Activated CD4-positive, alpha-beta T cell treated with anti-CD3 and anti-CD28 coated beads for 4 hours (primary cell): ENCODE measurements around the gene NEURL2.
"Not testable (repeated sequence)": the region's sequence is repeated elsewhere in the genome, so short reads cannot be mapped to it uniquely, and the experiment has no call there.

ENCODE experiments used
- DNase-seq, 2 donors: peaks; one replicate each; pipeline ENCODE4 v3.0.0-alpha.2; 2020

Gene NEURL2

DNA sequence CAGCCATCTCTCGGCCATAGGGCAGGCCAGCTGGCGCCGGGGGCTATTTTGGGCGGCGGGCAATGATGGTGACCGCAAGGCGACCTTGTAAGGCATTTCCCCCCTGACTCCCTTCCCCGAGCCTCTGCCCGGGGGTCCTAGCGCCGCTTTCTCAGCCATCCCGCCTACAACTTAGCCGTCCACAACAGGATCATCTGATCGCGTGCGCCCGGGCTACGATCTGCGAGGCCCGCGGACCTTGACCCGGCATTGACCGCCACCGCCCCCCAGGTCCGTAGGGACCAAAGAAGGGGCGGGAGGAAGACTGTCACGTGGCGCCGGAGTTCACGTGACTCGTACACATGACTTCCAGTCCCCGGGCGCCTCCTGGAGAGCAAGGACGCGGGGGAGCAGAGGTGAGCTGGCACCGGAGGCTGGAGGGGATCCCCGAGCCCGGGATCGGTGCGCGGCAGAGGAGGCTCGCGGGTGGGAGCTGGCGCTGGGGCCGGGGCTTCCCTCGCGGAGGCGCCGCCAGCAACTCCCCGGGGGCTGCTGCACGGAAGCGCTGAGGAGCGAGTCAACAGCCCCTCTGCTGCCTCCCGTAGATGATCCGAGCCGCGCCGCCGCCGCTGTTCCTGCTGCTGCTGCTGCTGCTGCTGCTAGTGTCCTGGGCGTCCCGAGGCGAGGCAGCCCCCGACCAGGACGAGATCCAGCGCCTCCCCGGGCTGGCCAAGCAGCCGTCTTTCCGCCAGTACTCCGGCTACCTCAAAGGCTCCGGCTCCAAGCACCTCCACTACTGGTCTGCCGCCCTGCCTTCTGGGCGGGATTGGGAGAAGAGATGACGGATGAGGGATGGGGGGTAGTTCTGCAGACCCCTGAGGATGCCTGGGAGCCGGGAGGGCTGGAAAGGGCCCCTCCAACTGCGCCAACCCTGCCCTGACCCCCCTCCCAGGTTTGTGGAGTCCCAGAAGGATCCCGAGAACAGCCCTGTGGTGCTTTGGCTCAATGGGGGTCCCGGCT is at the start of gene NEURL2, which contains the start of gene CTSA:
Gene NEURL2, minus strand, starts transcription at position 224 of the 999 bp plus-strand sequence. Its CDS starts 217 bp downstream, at position 7.
Gene CTSA, plus strand, starts transcription at position 351 of the 999 bp plus-strand sequence. Its CDS starts 234 bp downstream, at position 585.
- peak; percentile 81 to 87 for DNase-seq

DNA sequence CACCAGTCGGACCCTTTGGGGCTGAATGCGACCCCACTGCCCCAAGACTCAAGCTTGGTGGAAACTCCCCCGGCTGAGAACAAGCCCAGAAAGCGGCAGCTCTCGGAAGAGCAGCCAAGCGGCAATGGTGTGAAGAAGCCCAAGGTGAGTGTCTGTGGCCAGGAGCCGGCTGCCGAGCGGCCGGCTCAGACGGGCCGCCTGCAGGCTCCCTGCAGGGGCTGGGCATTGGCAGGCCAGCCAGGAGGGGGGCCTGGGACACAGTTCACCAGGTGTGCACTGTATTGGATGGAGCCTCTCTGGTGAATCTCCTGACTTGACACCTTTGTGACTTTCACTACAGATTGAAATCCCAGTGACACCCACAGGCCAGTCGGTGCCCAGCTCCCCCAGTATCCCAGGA is 49.5 kb upstream of the NEURL2 start:
- DNase-seq, result no peak

GRCh38 chr20:45940053-45940452 is 49.0 kb upstream of the NEURL2 start:
- no peak for DNase-seq

GRCh38 chr20:45938727-45939438 is 47.9 kb upstream of the NEURL2 start:
- DNase-seq, result no peak

- no peak for DNase-seq
Observed at GRCh38 chr20:45937765-45938164, 46.8 kb upstream of the NEURL2 start.

- DNase-seq, result no peak
Observed at GRCh38 chr20:45935416-45936046, 44.5 kb upstream of the NEURL2 start.

DNA sequence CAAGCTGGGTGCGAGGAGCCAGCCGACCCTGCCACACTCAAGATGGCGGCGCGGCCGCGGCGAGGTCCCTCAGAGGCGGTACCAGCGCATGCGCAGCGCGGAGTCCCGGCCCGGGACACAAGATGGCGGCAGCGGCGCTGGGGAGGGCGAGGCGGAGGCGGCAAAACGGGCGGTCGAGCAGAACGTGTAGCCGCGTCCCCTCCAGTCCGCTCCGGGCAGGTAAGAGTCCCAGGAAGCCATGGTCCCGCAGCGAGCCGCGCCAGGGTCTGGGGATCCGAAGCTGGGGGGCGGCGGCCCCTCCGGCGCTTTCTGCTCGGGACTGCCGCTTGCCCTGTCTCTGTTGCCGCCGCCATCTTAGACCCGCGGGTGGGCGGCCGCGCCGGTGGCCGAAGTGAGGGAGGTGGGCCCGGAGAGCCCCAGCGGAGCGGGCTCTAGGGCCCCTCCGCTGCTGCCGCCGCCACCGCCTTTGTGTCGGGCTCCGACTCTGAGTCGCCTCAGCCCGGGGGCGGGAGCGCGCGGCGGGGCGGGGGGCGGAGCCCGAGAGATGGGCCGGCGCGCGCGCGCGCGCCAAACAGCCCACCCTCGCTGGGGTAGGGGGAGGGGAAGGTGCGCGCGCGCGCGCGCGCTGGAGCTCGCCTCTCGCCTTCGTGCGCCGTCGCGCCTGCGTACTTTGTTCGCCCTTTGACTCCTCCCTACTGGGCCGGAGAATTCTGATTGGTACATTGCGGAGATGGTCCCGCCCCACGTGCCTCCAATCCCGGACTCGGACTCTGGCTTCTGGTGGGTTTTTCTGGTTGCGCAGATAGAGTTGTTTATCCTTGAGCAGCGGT is 43.8 kb upstream of the NEURL2 start, which contains the start of gene PCIF1:
Gene PCIF1, plus strand, starts transcription at position 98 of the 830 bp plus-strand sequence. CDS start 4,317 bp downstream, outside the sequence.
- DNase-seq, result peak; percentile 97 to 98

GRCh38 chr20:45934046-45934585 is 43.1 kb upstream of the NEURL2 start:
- DNase-seq, result peak in 1 of 2 donors; percentile 56

GRCh38 chr20:45933266-45934045 is 42.4 kb upstream of the NEURL2 start:
- peak; percentile 46 to 51 for DNase-seq

GRCh38 chr20:45931680-45932079 is 40.7 kb upstream of the NEURL2 start:
- DNase-seq, result not testable (repeated sequence)

DNA sequence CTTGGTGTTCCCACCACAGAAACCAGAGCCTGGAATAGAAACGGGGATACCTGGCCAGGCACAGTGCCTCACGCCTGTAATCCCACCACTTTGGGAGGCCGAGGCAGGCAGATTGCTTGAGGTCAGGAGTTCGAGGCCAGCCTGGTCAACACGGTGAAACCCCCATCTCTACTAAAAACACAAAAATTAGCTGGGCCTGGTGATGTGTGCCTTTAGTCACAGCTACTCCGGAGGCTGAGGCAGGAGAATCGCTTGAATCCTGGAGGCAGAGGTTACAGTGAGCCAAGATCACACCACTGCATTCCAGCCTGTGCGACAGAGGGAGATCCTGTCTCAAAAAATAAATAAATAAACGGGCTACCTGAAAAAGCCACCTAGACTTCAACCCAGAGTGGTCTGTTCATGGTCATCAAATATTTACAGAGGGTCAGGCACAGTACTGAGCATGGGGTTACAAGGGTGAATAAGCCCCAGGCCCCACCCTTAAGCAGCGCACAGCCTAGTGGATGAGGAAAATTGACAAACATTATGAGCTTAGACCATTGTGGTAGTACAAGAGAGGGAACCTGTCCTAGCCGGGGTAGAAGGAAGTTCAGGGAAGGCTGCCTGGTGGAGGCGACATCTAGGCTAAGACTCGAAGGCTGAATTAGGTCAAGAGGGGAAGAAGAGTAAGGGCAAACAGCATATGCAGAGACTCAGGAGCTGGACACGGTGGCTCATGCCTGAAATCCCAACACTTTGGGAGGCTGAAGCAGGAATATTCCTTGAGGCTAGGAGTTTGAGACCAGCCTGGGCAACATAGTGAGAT is 36.3 kb upstream of the NEURL2 start:
- no peak for DNase-seq

DNA sequence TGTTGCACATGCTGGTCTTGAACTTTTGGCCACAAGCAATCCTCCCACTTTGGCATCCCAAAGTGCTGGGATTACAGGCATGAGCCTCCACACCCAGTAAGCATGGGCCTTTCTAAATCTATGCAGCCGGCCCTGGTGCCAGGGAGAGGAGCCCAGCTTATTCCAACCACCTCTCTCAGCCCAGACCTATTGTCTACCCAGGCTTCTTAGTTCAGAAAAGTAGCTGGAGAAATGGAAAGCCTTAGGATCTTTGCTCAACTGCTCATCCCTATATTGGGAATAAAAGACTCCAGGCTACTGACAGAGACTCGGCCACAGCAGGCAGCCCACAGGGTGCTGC is 35.7 kb upstream of the NEURL2 start:
- no peak for DNase-seq

DNA sequence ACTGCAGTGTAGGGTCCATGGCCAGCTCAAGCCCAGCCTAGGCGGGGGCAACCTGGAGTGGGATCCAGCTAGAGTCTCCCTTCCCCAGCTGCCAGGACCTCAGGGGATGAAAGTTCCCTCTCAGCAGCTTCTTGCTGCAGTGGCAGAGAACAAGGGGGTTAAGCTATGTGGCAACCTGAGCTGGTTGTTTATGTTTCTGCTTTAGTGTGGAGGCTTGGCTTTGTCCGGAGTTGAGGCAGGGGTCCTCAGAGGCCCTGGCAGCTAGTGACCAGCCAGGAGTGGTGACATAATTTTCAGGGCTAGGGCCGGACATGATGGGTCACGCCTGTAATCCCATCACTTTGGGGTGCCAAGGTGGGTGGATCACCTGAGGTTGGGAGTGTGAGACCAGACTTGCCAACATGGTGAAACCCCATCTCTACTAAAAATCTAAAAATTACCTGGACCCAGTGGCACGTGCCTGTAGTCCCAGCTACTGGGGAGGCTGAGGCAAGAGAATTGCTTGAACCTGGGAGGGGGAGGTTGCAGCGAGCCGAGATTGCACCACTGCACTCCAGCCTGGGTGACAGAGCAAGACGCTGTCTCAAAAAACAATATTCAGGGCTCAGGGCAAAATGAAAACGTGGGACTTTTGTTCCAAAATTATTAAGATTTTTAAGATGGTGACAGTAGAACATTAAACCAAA is 35.0 kb upstream of the NEURL2 start:
- DNase-seq, result no peak

DNA sequence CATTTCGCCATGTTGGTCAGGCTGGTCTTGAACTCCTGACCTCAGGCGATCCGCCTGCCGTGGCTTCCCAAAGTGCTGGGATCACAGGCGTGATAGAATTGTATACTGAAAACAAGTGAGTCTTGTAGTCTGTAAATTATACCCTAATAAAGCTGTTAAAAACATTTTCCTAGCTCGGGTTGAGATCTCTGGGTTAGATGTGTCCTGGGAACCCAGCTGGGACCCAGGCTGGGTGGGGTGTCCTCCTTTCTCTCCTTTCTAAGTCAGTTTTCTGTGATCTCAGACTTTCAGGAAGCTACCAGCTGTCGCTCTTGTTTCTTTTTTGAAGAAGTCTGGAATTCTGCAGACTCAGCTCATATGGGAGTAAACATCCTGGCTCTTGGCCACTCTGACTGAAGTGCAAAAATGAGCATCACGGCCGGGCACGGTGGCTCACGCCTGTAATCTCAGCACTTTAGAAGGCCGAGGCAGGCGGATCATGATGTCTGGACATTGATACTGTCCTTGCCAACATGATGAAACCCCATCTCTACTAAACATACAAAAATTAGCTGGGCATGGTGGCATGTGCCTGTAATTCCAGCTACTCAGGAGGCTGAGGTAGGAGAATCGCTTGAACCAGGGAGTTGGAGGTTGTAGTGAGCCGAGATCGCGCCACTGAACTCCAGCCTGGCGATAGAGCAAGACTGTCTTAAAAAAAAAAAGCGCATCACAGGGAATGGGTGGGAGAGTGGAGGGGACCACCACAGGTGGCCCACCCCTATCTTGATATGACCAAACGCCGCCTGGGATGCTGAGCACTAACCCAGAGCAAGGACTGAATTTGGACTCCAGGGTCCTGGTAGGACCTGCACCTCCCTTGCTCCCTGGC is 33.6 kb upstream of the NEURL2 start:
- no peak for DNase-seq

DNA sequence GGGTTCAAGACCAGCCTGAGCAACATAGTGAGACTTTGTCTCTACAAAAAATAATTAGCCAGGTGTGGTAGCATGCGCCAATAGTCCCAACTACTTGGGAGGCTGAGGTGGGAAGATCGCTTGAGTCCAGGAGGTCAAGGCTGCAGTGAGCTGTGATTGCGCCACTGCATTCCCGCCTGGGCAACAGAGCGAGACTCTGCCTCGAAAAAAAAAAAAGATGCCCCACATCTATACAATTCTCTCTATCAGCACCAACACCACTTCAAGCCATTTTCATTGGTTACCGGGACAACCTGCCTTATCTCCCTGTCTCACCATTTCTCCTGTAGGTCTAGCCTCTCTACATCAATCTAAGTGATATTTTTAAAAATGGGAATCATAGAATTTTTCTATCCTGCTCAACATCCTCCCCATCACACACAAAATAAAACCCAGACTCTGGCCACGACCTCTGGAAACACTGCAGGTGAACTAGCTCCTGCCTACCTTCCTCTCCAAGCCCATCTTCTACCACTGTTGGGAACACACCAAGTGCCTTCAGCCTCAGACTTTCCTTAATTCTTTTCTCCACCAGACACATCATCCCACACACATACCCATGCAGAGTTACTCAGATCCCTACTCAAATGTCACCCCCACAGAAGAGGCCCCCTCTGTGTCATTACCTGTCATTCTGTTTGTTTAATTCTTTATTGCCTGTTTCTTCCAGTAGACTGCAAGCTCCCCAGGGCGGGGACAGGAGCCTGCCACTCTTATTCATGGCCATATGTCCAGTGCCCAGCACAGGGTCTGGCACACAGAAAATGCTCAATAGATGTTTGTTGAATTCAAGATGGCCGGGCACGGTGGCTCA is 30.6 kb upstream of the NEURL2 start:
- no peak for DNase-seq

DNA sequence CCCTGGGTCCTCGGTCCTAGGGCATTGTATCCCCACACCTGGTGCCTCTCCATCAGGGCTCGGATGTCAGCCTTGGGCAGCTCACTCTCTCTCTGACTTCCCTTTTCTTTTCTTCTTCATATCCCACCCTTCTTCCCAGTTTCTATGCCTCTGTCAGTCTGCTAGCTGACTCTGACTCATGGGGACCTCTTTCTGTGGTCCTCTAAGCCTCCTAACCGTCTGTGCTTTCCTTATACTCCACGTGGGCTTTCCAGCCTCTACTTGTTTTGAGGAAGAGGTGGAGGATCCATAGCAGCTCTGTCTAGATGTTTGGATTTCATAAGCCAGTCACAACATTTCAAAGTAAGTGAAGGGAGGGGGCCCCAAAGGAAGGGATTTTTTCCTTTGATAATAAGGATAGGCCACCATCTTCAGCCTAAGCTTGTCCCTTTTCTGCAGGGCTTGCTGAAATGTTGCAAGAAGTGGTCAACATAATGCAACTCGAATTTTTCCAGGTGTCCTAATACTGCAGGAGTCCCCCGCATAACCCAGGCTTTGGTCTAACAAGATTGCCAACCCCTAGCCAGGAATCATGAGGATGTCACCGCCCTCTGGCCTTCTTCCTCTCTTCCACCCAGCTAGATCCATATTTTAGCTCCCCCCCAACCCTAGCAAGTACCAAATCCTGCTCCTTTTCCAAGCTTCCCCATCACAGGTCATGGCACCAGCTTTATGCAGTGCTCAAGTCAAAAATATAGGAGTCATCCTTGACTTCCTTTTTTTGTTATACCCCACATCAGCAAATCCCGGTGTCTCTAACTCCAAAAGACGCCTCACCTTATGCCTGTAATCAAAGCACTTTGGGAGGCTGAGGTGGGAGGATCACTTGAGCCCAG is 29.7 kb upstream of the NEURL2 start:
- no peak for DNase-seq
